ENCODE measurements around the gene MTNR1A. TPM values are rescaled to one million over a fixed set of nuclear protein-coding genes. Genes with fewer than 3 reads are reported as not detected.

The MTNR1A gene
- total RNA-seq, 6 donors from 2014 or later, result not detected

Small RNA genes within 50 kb of the gene (small RNA-seq; reads per million reads assigned to genes)
- gene RNU6-1055P, result 0 reads per million in 4 donors

Other genes starting within 250 kb of the MTNR1A start
- 10 to 100 TPM; 42.8 to 92.2 (median 77.4) TPM for gene FAT1, start 168.3 kb upstream of the MTNR1A start, total RNA-seq

Data from upper lobe of left lung (tissue), 6 donors.